Activated B cell treated with CpG ODN at 0.5 μM for 24 hours (primary cell): Measurements from ENCODE around the gene GSG1L. TPM values are rescaled to one million over a fixed set of nuclear protein-coding genes. Genes with fewer than 3 reads are reported as not detected.

ENCODE experiments used
- ATAC-seq: fragments of 200-7000 bp; cut with Tn5 transposase; one replicate; pipeline ENCODE4 v1.10.0; 2021; ENCODE audit warnings: low read depth, mild to moderate bottlenecking, moderate library complexity
- CTCF ChIA-PET: fragments of 350-600 bp; sonication (Branson Sonifier 250); formaldehyde crosslinking; loops from one replicate; lab custom pipeline; 2021; ENCODE audit warnings: antibody characterized with exemption; lab: Charles Lee
- POLR2A ChIA-PET: fragments of 350-600 bp; sonication (Branson Sonifier 250); formaldehyde crosslinking; loops from one replicate; lab custom pipeline; 2021; ENCODE audit warnings: antibody characterized with exemption; lab: Charles Lee
- DNase-seq: peaks from one replicate; pipeline ENCODE4 v3.0.0; 2022
- H3K27ac Mint-ChIP-seq: one replicate; pipeline ENCODE4 v1.8.0; 2020; ENCODE audit warnings: mixed read lengths
- H3K27me3 Mint-ChIP-seq: one replicate; pipeline ENCODE4 v1.8.0; 2021; ENCODE audit warnings: mixed read lengths
- H3K36me3 Mint-ChIP-seq: one replicate; pipeline ENCODE4 v1.8.0; 2021; ENCODE audit warnings: low read depth, mixed read lengths
- H3K4me1 Mint-ChIP-seq: one replicate; pipeline ENCODE4 v1.8.0; 2021; ENCODE audit warnings: mixed read lengths
- H3K4me3 Mint-ChIP-seq: one replicate; pipeline ENCODE4 v1.8.0; 2020; ENCODE audit warnings: mild to moderate bottlenecking, mixed read lengths
- H3K9me3 Mint-ChIP-seq: one replicate; pipeline ENCODE4 v1.8.0; 2020; ENCODE audit warnings: mixed read lengths
- CTCF ChIP-seq: fragments of 200-600 bp; IDR thresholded peaks from one replicate; pipeline ENCODE4 v1.8.0; 2022; ENCODE audit warnings: antibody characterized with exemption, mild to moderate bottlenecking
- intact Hi-C: fragments of 100-400 bp; cut with micrococcal nuclease; formaldehyde crosslinking; loops from one replicate; pipeline ENCODE4 v1.15.1; 2024
- total RNA-seq: library from RNA; stranded (reverse); gene quantifications from 2 replicates; pipeline ENCODE4 v1.2.3, GENCODE V29; 2022

GSG1L gene
- total RNA-seq, 1 donor from 2014 or later = not detected

- intact Hi-C loops = no loop called here
- TF ChIP-seq CTCF = no peak
- Mint-ChIP-seq H3K4me1 (no peaks in the 10 kb centered on the region), H3K4me3 (no peak overlapping the region), H3K27ac (no peak overlapping the region), H3K36me3 (peaks cover 27% of the 10 kb centered on the region), H3K9me3 (peaks cover 3% of the 10 kb centered on the region), H3K27me3 (no peaks in the 10 kb centered on the region)
- ATAC-seq (no peak), DNase-seq (no peak)
- ChIA-PET CTCF (no interaction called here), POLR2A (no interaction called here)
These were observed 321.2 kb downstream of the GSG1L start for GRCh38 chr16:27742333-27742732.

GRCh38 chr16:27740496-27741201 lies 322.9 kb downstream of the GSG1L start:
- intact Hi-C loops = no loop called here
- Mint-ChIP-seq H3K4me1 (no peaks in the 10 kb centered on the region), H3K4me3 (no peak overlapping the region), H3K9me3 (peaks cover 3% of the 10 kb centered on the region), H3K27me3 (no peaks in the 10 kb centered on the region), H3K27ac (no peak overlapping the region), H3K36me3 (peaks cover 30% of the 10 kb centered on the region)
- ATAC-seq = no peak
- DNase-seq = no peak
- no peak for TF ChIP-seq CTCF
- ChIA-PET POLR2A (no interaction called here), CTCF (no interaction called here)

- DNase-seq (no peak), ATAC-seq (no peak)
- no peak overlapping the region for H3K27ac Mint-ChIP-seq
- no peak overlapping the region for H3K4me3 Mint-ChIP-seq
- H3K36me3 Mint-ChIP-seq = peaks cover 29% of the 10 kb centered on the region
- ChIA-PET CTCF (no interaction called here), POLR2A (no interaction called here)
- TF ChIP-seq CTCF = no peak
- intact Hi-C loops = no loop called here
- no peaks in the 10 kb centered on the region for H3K27me3 Mint-ChIP-seq
- no peaks in the 10 kb centered on the region for H3K4me1 Mint-ChIP-seq
- H3K9me3 Mint-ChIP-seq = peaks cover 3% of the 10 kb centered on the region
These were observed 323.7 kb downstream of the GSG1L start for GRCh38 chr16:27739606-27740357.

GRCh38 chr16:27738596-27738995 lies 324.9 kb downstream of the GSG1L start:
- H3K27me3 Mint-ChIP-seq = no peaks in the 10 kb centered on the region
- no peak for TF ChIP-seq CTCF

More at GRCh38 chr16:27738596-27738995, 324.9 kb downstream of the GSG1L start:
- ChIA-PET POLR2A (no interaction called here), CTCF (no interaction called here)
- intact Hi-C loops = no loop called here
- no peak for DNase-seq
- Mint-ChIP-seq H3K36me3 (peaks cover 29% of the 10 kb centered on the region), H3K27ac (no peak overlapping the region), H3K4me1 (no peaks in the 10 kb centered on the region), H3K4me3 (no peak overlapping the region), H3K9me3 (peaks cover 3% of the 10 kb centered on the region)
- no peak for ATAC-seq

Other genes with a start within 250 kb of the GSG1L start
- 212 and 236 TPM in 2 replicates for gene XPO6, start 148.3 kb upstream of the GSG1L start, total RNA-seq
- 0.39 and 0.58 TPM in 2 replicates for gene SBK1, start 228.8 kb upstream of the GSG1L start, total RNA-seq